K562 treated with DMSO at 1 percent for 4 hours (cell line): ENCODE measurements around the gene FGF23. TPM values are rescaled to one million over a fixed set of nuclear protein-coding genes. Genes with fewer than 3 reads are reported as not detected.

Experiments used
- total RNA-seq: library from RNA; unstranded; fragments of 300-600 nt; gene quantifications from 2 replicates; pipeline ENCODE4 v1.2.3, GENCODE V29; 2022; ENCODE audit not compliant: insufficient read depth

The FGF23 gene
- total RNA-seq: not detected in 2 replicates

GRCh38 chr12:4379405-4379804 is at the start of gene FGF23:
Gene FGF23 (minus strand): TSS chr12:4379712. CDS start chr12:4379582, 130 bp downstream.

GRCh38 chr12:4320853-4321701 is 58.4 kb downstream of the FGF23 start, which contains the start of gene TIGAR:
Gene TIGAR (plus strand): TSS chr12:4321213. CDS start chr12:4321272, 59 bp downstream.

Other genes with a start within 250 kb of the FGF23 start
- 9.8 and 10.4 TPM in 2 replicates for gene CCND2, start 106.0 kb downstream of the FGF23 start, total RNA-seq
- 0.41 TPM in 1 of 2 replicates, not detected in the other for gene TIGAR, start 58.5 kb downstream of the FGF23 start, total RNA-seq
- gene FGF6, start 66.1 kb upstream of the FGF23 start, total RNA-seq: not detected in 2 replicates
- 35.9 and 46.5 TPM in 2 replicates for gene RAD51AP1, start 159.2 kb upstream of the FGF23 start, total RNA-seq
- gene DYRK4, start 182.5 kb upstream of the FGF23 start, total RNA-seq: 5.7 and 11.7 TPM in 2 replicates